Tibial nerve (tissue), 3 donors: ENCODE data around the gene AEN.

ENCODE experiments used
- CTCF ChIP-seq, 5 experiments: fragments of 200-600 bp in 3 of 5; fragments of 450-650 bp in 2 of 5; sonication (generic) in 3 of 5; IDR thresholded peaks; one replicate each; pipeline ENCODE4 v1.5.1; 2016 to 2019; ENCODE audit warnings: antibody characterized with exemption in 5 of 5, mild to moderate bottlenecking in 3 of 5, moderate library complexity in 2 of 5
- POLR2A ChIP-seq, 2 donors: fragments of 450-650 bp; IDR thresholded peaks; one replicate each; pipeline ENCODE4 v1.6.1; 2017; ENCODE audit warnings: antibody characterized with exemption in 2 of 2, mild to moderate bottlenecking in 2 of 2, moderate library complexity in 2 of 2

- TF ChIP-seq POLR2A (IDR thresholded peaks at IDR 0.05), result no peak
- no peak for TF ChIP-seq CTCF (IDR thresholded peaks at IDR 0.05)
Measured at GRCh38 chr15:88652456-88653199, 31.5 kb downstream of the AEN start.
